GM12873 (cell line): Measurements from ENCODE around the gene ZBED1.

Experiments
- TF ChIP-seq, protein P1 (sequence below): IDR thresholded peaks from 2 replicates; pipeline ENCODE4 v1.5.1; 2012; ENCODE audit warnings: low read depth, mild to moderate bottlenecking, moderate library complexity, low read length, control low read depth; ENCODE audit not compliant: insufficient read depth; ENCODE audit errors: missing control alignments

Gene ZBED1

DNA sequence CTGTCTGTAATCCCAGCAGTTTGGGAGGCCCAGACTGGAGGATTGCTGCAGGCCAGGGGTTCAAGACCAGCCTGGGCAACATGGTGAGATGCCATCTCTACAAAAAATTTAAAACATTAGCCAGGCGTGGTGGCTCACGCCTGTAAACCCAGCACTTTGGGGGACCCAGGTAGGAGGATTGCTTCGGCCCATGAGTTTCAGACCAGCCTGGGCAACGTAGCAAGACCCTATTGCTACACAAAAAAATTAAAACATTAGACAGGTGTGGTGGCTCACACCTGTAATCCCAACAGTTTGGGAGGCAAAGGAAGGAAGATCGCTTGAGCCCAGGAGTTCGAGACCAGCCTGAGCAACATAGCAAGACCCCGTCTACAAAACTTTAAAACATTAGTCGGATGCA, 1.3 kb downstream of the ZBED1 start:
- TF ChIP-seq, protein P1, sequence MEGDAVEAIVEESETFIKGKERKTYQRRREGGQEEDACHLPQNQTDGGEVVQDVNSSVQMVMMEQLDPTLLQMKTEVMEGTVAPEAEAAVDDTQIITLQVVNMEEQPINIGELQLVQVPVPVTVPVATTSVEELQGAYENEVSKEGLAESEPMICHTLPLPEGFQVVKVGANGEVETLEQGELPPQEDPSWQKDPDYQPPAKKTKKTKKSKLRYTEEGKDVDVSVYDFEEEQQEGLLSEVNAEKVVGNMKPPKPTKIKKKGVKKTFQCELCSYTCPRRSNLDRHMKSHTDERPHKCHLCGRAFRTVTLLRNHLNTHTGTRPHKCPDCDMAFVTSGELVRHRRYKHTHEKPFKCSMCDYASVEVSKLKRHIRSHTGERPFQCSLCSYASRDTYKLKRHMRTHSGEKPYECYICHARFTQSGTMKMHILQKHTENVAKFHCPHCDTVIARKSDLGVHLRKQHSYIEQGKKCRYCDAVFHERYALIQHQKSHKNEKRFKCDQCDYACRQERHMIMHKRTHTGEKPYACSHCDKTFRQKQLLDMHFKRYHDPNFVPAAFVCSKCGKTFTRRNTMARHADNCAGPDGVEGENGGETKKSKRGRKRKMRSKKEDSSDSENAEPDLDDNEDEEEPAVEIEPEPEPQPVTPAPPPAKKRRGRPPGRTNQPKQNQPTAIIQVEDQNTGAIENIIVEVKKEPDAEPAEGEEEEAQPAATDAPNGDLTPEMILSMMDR: no peak

DNA sequence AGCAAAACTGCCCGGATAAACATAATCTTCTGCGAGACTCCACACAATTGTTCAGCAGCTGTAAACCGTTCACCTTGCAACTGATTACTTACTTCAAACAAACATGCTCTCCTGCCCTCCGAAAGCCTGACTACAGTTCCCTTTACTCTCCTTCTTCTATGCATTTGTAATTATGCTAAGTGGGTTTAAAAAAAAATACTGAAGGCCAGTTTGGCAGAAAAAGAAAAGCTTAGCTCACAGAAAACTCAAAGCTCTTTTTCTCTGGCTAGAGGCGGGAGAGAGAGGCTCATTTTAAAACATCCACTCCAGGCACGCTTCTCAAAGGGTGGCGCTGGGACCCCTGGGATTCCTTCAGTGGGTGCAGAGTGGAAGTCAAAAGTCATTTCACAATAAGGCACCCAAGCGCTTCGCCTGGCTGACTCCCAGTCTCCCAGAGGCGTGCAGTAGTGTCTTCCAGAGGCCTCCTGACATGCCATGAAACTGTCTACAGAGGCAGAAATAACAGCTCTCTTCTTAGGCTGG, 1.9 kb downstream of the ZBED1 start:
- TF ChIP-seq, protein P1: no peak

DNA sequence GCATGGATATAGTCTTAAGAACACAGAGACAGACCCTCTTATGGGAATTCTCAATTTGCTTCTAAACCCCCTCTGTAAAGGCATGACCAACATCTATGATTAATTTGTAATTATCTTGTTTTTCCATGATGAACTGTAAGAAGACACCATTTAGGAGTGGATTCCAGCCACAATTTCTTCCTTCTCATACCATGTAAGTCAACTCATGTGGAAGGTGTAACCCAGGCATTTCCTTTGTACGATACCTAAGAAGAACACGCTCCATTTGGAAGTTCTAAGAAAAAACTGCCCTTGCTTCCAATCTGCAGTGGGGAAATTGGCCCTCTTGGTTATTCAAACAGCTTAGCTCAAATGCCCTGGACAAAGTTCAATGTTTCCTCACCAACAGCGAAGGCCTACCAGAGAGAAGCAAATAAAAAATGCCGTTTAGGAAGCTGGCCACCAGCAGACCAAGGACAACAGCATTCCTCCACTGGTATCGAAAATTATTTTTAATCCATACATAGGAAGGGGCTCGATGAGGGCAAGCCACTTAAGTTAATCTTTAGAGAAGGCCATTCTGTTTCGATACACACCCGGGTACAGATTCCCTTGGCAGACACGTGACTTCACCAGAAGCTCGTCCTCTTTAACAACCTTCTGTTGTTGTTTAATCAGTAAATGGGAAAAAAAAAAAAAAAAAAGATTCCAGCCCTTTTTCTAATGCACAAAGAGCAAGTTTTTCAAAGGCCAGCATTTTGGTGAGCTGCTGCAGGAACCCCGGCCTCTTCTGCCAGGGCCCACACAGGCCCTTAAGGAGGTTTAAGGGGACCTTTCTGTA, 2.6 kb downstream of the ZBED1 start:
- TF ChIP-seq, protein P1: no peak

DNA sequence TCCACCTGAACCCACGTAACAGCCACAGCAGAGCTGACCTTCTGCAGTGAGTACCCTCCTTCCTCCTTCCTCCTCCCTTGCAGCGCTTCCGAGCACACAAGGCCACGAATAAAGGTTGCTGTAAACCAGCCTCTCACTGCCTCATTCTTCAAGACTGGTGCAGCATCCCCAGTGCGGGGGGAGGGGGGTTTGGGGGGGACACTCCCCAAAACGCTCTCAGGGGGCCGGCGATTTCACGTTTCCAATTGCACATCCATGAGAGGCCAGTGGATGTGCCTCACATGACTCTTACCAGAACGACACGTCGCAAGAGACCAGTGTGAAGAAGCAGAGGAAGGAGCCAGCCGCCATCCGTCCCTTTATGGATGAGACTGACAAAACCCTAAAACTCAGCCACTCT, 5.2 kb downstream of the ZBED1 start:
- TF ChIP-seq, protein P1: no peak

DNA sequence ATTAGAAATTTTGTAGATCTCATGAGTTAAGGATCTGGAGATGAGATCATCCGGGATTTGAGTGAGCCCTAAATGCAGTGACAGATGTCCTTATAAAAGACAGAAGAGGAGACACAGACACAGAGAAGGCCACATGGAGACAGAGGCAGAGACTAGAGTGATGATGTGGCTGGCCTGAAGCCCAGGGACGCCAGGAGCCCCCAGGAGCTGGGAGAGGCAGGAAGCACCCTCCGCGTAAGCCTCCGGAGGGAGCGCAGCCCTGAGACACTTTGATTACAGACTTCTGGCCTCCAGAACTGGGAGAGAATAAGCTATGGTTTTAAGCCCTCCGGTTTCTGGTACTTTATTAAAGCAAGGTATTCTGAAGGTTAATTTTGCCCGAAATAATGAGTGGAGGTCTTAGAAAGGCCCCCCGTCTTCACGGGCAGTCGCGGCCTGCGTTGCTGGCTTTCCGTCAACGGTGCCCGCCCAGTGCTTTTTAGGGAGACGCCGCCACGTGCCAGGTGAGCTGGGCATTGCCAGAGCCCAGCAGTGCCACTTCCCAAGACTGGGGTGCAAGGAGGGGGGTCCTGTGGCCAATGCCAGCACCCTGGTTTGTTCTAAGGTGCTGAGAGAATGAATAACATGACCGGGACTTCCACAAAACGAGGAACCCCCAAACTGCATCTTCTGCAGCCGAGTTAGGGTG, 8.1 kb downstream of the ZBED1 start:
- TF ChIP-seq, protein P1: no peak

DNA sequence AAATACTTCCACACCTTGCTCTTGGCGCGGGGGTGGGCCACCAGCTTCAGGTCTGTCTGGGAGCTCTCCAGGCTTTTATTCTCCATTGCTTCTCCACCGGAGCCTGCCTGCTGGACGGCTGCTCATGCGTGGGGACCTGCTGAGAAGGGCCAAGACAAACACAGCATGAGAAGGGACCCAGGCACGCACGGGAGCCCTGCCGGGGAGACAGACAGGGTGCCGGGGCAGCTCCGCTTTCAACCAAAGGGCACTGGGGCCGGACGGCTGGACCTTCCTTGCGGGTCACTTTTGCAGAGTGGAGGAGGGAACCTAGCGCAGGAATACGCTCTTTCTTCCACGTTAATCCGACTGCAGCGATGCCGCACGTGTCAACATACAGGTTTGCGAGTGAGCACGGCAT, 10.1 kb downstream of the ZBED1 start:
- TF ChIP-seq, protein P1: no peak

DNA sequence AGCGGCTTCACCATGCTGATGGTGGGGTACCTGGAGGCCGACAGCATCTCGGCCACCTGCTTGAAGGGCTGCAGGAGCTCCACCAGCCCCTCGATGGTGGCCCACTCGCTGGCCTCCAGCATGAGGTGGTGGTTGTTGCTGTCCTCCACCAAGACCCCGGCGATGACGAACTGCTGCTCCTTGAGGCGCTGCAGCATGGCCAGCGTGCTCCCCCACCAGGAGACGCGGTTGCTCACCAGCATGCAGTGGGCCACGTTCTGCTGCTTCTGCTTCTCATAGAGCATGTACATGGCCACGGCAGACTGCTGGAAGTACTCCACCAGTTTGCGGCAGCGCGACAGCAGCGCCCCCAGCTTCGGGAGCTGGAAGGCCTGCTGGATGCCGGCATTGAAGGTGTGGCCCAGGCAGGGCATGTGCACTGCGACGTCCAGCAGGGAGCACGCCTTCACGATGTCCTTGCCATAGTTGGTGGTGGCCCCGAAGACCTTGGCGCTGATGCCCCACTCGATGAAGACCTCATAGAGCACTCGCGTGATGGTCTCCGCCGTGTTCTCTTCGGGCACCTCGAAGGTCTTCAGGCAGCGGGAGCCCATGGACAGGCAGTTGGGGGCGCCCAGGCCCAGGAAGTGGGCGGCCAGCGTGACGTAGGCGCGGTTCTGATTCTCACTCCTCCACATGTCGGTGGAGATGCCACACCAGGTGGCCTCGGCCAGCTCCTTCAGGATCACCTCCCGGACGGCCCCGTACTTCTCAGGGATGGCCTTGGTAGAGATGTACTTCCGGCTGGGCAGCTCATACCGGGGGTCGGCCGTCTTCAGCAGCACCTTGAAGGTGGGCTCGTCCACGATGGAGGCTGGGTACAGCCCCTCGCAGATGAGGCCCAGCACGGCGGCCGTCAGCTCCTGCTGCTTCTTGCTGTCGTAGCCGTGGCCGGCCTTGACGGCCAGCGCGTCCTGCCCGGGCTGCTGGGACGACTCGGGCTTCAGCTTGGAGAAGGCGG, 11.0 kb downstream of the ZBED1 start:
- TF ChIP-seq, protein P1: no peak
